ENCODE results near the gene STX7. TPM values are rescaled to one million over a fixed set of nuclear protein-coding genes. Genes with fewer than 3 reads are reported as not detected.
A peak's percentile ranks its signal among the peaks of the same experiment; 100 is the strongest.

The STX7 gene
- total RNA-seq, 3 donors from 2014 or later, result 51.9 to 66.9 (median 63.2) TPM

DNA sequence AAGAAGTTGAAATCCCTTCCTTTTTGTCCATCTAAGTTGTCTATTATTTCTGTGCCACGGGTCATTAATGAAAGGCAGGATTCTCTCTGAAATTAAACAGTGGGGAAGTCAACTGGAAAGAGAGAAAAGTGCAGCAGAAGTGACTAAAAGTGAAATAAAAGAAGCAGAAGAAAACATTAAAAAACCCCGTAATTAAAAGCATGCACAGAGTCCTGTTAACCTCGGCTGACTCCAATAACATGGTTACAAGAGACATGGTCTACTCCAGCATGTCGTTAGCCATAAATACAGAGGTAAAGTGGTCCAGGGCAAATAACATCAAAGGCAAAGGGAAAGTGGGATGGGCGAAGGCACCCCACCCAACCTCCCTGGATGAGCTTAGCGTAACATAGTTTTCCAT, 98.6 kb downstream of the STX7 start:
- ATAC-seq (no peak), DNase-seq (no peak)
- no peak for TF ChIP-seq CTCF (IDR thresholded peaks at IDR 0.05)
- no peaks in the 10 kb centered on the region for H3K4me1 ChIP-seq (ENCODE audit: low read depth)
- H3K36me3 ChIP-seq (ENCODE audit: low read depth), result no peaks in the 10 kb centered on the region
- no peak overlapping the region for H3K4me3 ChIP-seq
- intact Hi-C loops (cut with DNase I, micrococcal nuclease), result no loop called here
- H3K9me3 ChIP-seq, result no peaks in the 10 kb centered on the region

DNA sequence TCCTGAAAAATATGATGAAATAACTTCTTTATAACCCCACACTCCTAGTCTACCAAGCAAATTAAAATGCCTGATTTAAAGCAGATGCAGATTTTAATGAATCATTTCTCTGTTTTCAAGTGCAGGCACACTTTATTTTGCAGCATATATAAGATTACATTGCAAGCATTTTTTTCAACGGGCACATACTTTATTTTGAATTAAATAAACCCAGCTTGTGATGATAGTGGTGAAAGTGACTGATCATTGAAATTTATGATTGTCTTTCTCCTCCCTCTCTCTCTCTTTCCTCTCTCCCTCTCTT, 99.5 kb downstream of the STX7 start:
- Histone ChIP-seq H3K36me3 (ENCODE audit: low read depth) (no peaks in the 10 kb centered on the region), H3K4me3 (no peak overlapping the region), H3K9me3 (no peaks in the 10 kb centered on the region), H3K4me1 (ENCODE audit: low read depth) (no peaks in the 10 kb centered on the region)
- DNase-seq, result no peak
- intact Hi-C loops (cut with DNase I, micrococcal nuclease), result no loop called here
- ATAC-seq, result no peak
- TF ChIP-seq CTCF (IDR thresholded peaks at IDR 0.05), result no peak

- Histone ChIP-seq H3K36me3 (ENCODE audit: low read depth) (no peaks in the 10 kb centered on the region), H3K9me3 (no peaks in the 10 kb centered on the region), H3K4me1 (ENCODE audit: low read depth) (no peaks in the 10 kb centered on the region), H3K4me3 (no peak overlapping the region)
- intact Hi-C loops (cut with DNase I, micrococcal nuclease), result no loop called here
- no peak for ATAC-seq
- no peak for TF ChIP-seq CTCF (IDR thresholded peaks at IDR 0.05)
- no peak for DNase-seq
These were observed 100.0 kb downstream of the STX7 start for GRCh38 chr6:132412656-132413498.

DNA sequence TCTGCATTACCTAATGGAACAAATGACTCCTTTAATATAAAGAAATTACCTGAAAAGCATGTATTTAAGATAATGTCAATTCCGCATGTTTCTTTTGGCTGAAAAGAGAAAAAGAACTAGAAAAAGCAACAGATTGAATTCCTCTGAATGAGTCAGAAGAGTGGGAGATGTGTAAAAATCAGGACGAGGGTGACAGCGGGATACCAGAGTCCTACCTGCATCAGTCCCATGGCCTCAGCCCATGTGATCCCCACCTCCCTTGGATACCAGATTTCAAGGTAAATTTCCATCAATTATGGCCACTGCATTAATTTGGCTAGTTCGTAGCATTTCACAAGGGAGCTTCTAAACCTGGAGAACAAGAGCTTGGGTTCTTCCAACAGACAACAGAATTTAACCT, 101.6 kb downstream of the STX7 start:
- DNase-seq, result no peak
- no peak for TF ChIP-seq CTCF (IDR thresholded peaks at IDR 0.05)
- ATAC-seq, result no peak
- Histone ChIP-seq H3K4me1 (ENCODE audit: low read depth) (no peaks in the 10 kb centered on the region), H3K9me3 (no peaks in the 10 kb centered on the region), H3K36me3 (ENCODE audit: low read depth) (no peaks in the 10 kb centered on the region), H3K4me3 (no peak overlapping the region)
- intact Hi-C loops (cut with DNase I, micrococcal nuclease), result no loop called here

- ATAC-seq (no peak), DNase-seq (peak in 1 of 3 donors; percentile 5)
- TF ChIP-seq CTCF (IDR thresholded peaks at IDR 0.05), result no peak
- no peaks in the 10 kb centered on the region for H3K9me3 ChIP-seq
- intact Hi-C loops (cut with DNase I, micrococcal nuclease), result no loop called here
- no peak overlapping the region for H3K4me3 ChIP-seq
- no peaks in the 10 kb centered on the region for H3K4me1 ChIP-seq (ENCODE audit: low read depth)
- no peaks in the 10 kb centered on the region for H3K36me3 ChIP-seq (ENCODE audit: low read depth)
These were observed 102.1 kb downstream of the STX7 start for GRCh38 chr6:132410830-132411229.
